HepG2 (cell line): ENCODE measurements around the gene ZSCAN1. TPM values are rescaled to one million over a fixed set of nuclear protein-coding genes. Genes with fewer than 3 reads are reported as not detected.
A peak's percentile ranks its signal among the peaks of the same experiment; 100 is the strongest.

Source experiments
- ARID4A ChIP-seq: sonication (generic); formaldehyde crosslinking; IDR thresholded peaks from 2 replicates; pipeline ENCODE4 v1.5.0; 2020; ENCODE audit warnings: mild to moderate bottlenecking, missing genetic modification reagents, borderline replicate concordance
- KDM5A ChIP-seq: fragments of 200-600 bp; sonication (generic); IDR thresholded peaks from 2 replicates; pipeline ENCODE4 v1.7.0; 2018; ENCODE audit warnings: antibody characterized with exemption, mild to moderate bottlenecking, low read length, borderline replicate concordance
- KMT2A ChIP-seq: sonication (generic); formaldehyde crosslinking; IDR thresholded peaks from 2 replicates; pipeline ENCODE4 v1.4.0; 2020; ENCODE audit warnings: missing genetic modification reagents
- MEF2D ChIP-seq: sonication (generic); formaldehyde crosslinking; IDR thresholded peaks from 2 replicates; pipeline ENCODE4 v1.5.1; 2020; ENCODE audit warnings: mild to moderate bottlenecking, missing genetic modification reagents
- ONECUT2 ChIP-seq: sonication (generic); formaldehyde crosslinking; IDR thresholded peaks from 2 replicates; pipeline ENCODE4 v1.4.0; 2020; ENCODE audit warnings: missing genetic modification reagents
- REST ChIP-seq, 2 experiments: IDR thresholded peaks; 2 replicates each; pipeline ENCODE4 v1.6.1; 2011 to 2012; ENCODE audit warnings: low read length in 2 of 2, borderline replicate concordance in 1 of 2, low read depth in 1 of 2, mild to moderate bottlenecking in 1 of 2, moderate library complexity in 1 of 2
- RFX3 ChIP-seq: IDR thresholded peaks from 2 replicates; pipeline ENCODE4 v1.6.1; 2016; ENCODE audit warnings: missing biosample characterization, missing genetic modification reagents
- SIX4 ChIP-seq: sonication (generic); formaldehyde crosslinking; IDR thresholded peaks from 2 replicates; pipeline ENCODE4 v1.4.0; 2020; ENCODE audit warnings: missing genetic modification reagents
- WIZ ChIP-seq: sonication (generic); formaldehyde crosslinking; IDR thresholded peaks from 2 replicates; pipeline ENCODE4 v1.5.1; 2020; ENCODE audit warnings: mild to moderate bottlenecking, missing genetic modification reagents
- ZBTB20 ChIP-seq: sonication (generic); formaldehyde crosslinking; IDR thresholded peaks from 2 replicates; pipeline ENCODE4 v1.8.1; 2023; ENCODE audit warnings: missing genetic modification reagents, low read depth, mild to moderate bottlenecking, borderline replicate concordance
- ZNF232 ChIP-seq: sonication (generic); formaldehyde crosslinking; IDR thresholded peaks from 2 replicates; pipeline ENCODE4 v1.4.0; 2020; ENCODE audit warnings: missing genetic modification reagents, borderline replicate concordance
- ZNF253 ChIP-seq: sonication (generic); formaldehyde crosslinking; IDR thresholded peaks from 2 replicates; pipeline ENCODE4 v1.8.0; 2022; ENCODE audit warnings: mild to moderate bottlenecking, missing genetic modification reagents, borderline replicate concordance
- ZNF687 ChIP-seq: sonication (generic); formaldehyde crosslinking; IDR thresholded peaks from 2 replicates; pipeline ENCODE4 v1.5.1; 2020; ENCODE audit warnings: mild to moderate bottlenecking, missing genetic modification reagents, moderate library complexity
- polyA plus RNA-seq, 8 experiments: library from polyadenylated mRNA; depleted of rRNA in 3 of 8; stranded (reverse) in 7 of 8; unstranded in 1 of 8; fragments of >200 nt; fragmentation: Illumina TruSeq in 4 of 8; extraction: Trizol in 4 of 8; gene quantifications; 2 replicates each; pipeline versions ENCODE4 v1.2.1 to v1.2.3, GENCODE V29; 2011 to 2016; ENCODE audit warnings: low read depth in 4 of 8, missing spikeins in 1 of 8, mixed read lengths in 1 of 8; ENCODE audit not compliant: insufficient read depth in 1 of 8
- total RNA-seq, 5 experiments: library from RNA; depleted of rRNA; stranded (reverse); fragments of >200 nt; fragmentation: Illumina TruSeq; extraction: Trizol; gene quantifications; 2 replicates each; pipeline ENCODE4 v1.2.3, GENCODE V29; 2016; ENCODE audit warnings: low read depth in 1 of 5
- TF ChIP-seq, protein P1 (sequence below): sonication (generic); formaldehyde crosslinking; IDR thresholded peaks from 2 replicates; pipeline ENCODE4 v1.4.0; 2020; ENCODE audit warnings: mild to moderate bottlenecking, missing genetic modification reagents

ZSCAN1 gene
- total and polyA plus RNA-seq, 2 of the 13 experiments (the other 11 are each of a cell fraction or from before 2014, with no cell fraction given), result not detected

DNA sequence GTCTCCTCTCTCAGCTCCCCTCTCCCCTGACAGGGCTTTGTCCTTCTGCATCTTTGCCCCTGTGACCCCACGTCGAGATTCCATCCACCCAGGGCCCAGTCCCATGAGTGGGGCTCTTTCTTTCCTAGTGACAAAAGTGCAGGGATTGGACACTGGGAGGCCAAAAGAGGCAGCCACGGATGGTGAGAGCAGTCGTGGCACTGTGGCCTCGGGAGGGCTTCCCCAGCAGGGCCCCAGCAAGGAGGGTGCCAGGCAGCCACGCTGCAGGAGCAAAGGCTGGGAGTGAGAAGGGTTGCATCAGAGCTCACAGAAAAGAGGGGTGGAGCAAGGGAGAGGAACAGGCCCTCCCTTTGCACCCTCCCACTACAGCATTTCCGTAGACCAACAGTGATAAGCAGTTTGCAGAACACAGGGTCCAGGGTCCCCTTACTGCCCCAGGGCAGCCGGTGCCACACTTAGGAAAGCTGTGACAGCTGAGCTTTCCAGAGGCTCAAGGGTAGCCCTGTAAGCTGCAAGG is 4.9 kb downstream of the ZSCAN1 start (continued):
- TF ChIP-seq KMT2A, result no peak
- peak; percentile 29; the same call in 1 of the 2 replicates for TF ChIP-seq ARID4A
- TF ChIP-seq ZNF232 (CRISPR knock-in tag), result no peak
- TF ChIP-seq ZNF687, result peak; percentile 64
- TF ChIP-seq ONECUT2 (CRISPR knock-in tag), result no peak
- TF ChIP-seq ZBTB20 (CRISPR knock-in tag), result no peak
- TF ChIP-seq RFX3 (CRISPR knock-in tag), result no peak
- no peak for TF ChIP-seq MEF2D
- no peak for TF ChIP-seq SIX4
- TF ChIP-seq ZNF253 (CRISPR knock-in tag), result no peak
- TF ChIP-seq, protein P1, sequence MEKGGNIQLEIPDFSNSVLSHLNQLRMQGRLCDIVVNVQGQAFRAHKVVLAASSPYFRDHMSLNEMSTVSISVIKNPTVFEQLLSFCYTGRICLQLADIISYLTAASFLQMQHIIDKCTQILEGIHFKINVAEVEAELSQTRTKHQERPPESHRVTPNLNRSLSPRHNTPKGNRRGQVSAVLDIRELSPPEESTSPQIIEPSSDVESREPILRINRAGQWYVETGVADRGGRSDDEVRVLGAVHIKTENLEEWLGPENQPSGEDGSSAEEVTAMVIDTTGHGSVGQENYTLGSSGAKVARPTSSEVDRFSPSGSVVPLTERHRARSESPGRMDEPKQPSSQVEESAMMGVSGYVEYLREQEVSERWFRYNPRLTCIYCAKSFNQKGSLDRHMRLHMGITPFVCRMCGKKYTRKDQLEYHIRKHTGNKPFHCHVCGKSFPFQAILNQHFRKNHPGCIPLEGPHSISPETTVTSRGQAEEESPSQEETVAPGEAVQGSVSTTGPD (CRISPR knock-in tag), result no peak
- no peak for TF ChIP-seq REST (IDR thresholded peaks at IDR 0.05; ENCODE audit: borderline replicate concordance in 1 of 2, low read depth in 1 of 2, low read length in 2 of 2)
- TF ChIP-seq WIZ, result no peak
- TF ChIP-seq KDM5A, result no peak
